ENCODE results near the gene ATP2B2.

The ATP2B2 gene

DNA sequence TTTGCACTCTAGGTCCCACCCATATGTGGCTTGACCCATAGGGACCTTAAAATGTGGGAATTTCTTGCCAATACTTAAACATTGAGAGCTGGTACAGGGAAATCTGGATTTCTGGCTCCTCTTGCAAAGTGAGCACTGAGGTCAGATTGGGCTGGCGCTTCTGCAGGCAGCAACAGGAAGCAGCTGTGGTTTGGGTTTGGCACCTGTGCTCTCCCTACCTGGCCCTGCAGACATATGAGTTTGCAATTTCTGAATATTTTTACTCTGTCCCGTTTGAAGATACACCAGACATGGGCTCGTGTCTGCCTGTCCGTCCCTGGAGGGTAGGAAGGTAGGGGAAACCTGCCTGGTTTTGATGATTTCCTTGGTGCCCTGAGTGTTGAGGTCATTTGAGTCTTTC, 109.7 kb downstream of the ATP2B2 start:
- no peak for TF ChIP-seq OSR1 (CRISPR knock-in tag; IDR thresholded peaks at IDR 0.05)
- TF ChIP-seq CREB5 (CRISPR knock-in tag; IDR thresholded peaks at IDR 0.05; ENCODE audit: low read depth) = no peak
- TF ChIP-seq ARNTL (CRISPR knock-in tag; IDR thresholded peaks at IDR 0.05; ENCODE audit: borderline replicate concordance, low read depth) = no peak
- no peak for TF ChIP-seq TSHZ2 (CRISPR knock-in tag; IDR thresholded peaks at IDR 0.05)
- no peak for TF ChIP-seq TCF4 (CRISPR knock-in tag; IDR thresholded peaks at IDR 0.05; ENCODE audit: borderline replicate concordance)
- no peak for TF ChIP-seq ZFP3 (CRISPR knock-in tag; IDR thresholded peaks at IDR 0.05)
- no peak for TF ChIP-seq ZNF8 (CRISPR knock-in tag; IDR thresholded peaks at IDR 0.05)
- ATAC-seq = no peak

GRCh38 chr3:10395196-10395595, 110.2 kb downstream of the ATP2B2 start:
- TF ChIP-seq ZC3H10 (CRISPR knock-in tag; IDR thresholded peaks at IDR 0.05) (no peak), TCF4 (CRISPR knock-in tag; IDR thresholded peaks at IDR 0.05; ENCODE audit: borderline replicate concordance) (no peak)
- TF ChIP-seq, protein P1, sequence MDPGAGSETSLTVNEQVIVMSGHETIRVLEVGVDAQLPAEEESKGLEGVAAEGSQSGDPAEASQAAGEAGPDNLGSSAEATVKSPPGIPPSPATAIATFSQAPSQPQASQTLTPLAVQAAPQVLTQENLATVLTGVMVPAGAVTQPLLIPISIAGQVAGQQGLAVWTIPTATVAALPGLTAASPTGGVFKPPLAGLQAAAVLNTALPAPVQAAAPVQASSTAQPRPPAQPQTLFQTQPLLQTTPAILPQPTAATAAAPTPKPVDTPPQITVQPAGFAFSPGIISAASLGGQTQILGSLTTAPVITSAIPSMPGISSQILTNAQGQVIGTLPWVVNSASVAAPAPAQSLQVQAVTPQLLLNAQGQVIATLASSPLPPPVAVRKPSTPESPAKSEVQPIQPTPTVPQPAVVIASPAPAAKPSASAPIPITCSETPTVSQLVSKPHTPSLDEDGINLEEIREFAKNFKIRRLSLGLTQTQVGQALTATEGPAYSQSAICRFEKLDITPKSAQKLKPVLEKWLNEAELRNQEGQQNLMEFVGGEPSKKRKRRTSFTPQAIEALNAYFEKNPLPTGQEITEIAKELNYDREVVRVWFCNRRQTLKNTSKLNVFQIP (CRISPR knock-in tag; IDR thresholded peaks at IDR 0.05; ENCODE audit: borderline replicate concordance, low read depth) = no peak
- ATAC-seq = no peak

DNA sequence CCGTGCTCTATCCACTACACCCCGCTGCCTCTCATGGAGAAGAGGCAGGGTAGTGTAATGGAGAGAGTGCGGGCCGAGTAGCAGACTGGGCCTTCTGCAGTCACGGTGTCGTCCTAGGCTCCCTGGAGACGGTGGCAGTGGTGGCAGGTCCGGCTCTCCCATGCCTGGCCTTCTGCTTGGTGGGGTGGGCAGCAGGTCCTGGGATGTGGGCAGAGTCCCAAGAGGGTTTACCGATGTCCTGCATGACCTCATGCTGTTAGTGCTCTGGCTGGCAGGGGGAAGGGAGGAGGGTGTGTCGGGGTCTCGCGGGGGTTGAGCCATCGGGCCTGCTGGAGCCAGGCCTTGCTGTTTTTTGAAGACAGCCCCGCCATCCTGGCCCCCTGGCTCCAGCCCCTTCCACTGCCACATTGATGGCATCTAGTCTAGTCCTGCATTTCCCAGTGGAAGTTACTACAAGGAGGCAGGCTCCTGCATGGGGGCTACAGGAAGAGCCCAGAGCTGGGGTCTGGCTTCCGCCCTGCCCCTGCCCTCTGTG, 110.8 kb downstream of the ATP2B2 start:
- ATAC-seq = no peak
- TF ChIP-seq ESRRG (CRISPR knock-in tag; IDR thresholded peaks at IDR 0.05) (no peak), PPARA (CRISPR knock-in tag; IDR thresholded peaks at IDR 0.05; ENCODE audit: borderline replicate concordance) (no peak), CSDC2 (CRISPR knock-in tag; IDR thresholded peaks at IDR 0.05) (no peak), CREB5 (CRISPR knock-in tag; IDR thresholded peaks at IDR 0.05; ENCODE audit: low read depth) (no peak), ZC3H10 (CRISPR knock-in tag; IDR thresholded peaks at IDR 0.05) (no peak), TOX (CRISPR knock-in tag; IDR thresholded peaks at IDR 0.05; ENCODE audit: borderline replicate concordance) (no peak), ZFP30 (CRISPR knock-in tag; IDR thresholded peaks at IDR 0.05) (no peak), ZNF70 (CRISPR knock-in tag; IDR thresholded peaks at IDR 0.05) (no peak), SNAI2 (CRISPR knock-in tag; IDR thresholded peaks at IDR 0.05) (no peak), TSHZ2 (CRISPR knock-in tag; IDR thresholded peaks at IDR 0.05) (no peak), ZNF8 (CRISPR knock-in tag; IDR thresholded peaks at IDR 0.05) (no peak), RARB (CRISPR knock-in tag; IDR thresholded peaks at IDR 0.05) (no peak), ISL1 (CRISPR knock-in tag; IDR thresholded peaks at IDR 0.05) (no peak), GLIS3 (CRISPR knock-in tag; IDR thresholded peaks at IDR 0.05) (no peak)
- TF ChIP-seq, protein P2, sequence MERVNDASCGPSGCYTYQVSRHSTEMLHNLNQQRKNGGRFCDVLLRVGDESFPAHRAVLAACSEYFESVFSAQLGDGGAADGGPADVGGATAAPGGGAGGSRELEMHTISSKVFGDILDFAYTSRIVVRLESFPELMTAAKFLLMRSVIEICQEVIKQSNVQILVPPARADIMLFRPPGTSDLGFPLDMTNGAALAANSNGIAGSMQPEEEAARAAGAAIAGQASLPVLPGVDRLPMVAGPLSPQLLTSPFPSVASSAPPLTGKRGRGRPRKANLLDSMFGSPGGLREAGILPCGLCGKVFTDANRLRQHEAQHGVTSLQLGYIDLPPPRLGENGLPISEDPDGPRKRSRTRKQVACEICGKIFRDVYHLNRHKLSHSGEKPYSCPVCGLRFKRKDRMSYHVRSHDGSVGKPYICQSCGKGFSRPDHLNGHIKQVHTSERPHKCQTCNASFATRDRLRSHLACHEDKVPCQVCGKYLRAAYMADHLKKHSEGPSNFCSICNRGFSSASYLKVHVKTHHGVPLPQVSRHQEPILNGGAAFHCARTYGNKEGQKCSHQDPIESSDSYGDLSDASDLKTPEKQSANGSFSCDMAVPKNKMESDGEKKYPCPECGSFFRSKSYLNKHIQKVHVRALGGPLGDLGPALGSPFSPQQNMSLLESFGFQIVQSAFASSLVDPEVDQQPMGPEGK (CRISPR knock-in tag; IDR thresholded peaks at IDR 0.05; ENCODE audit: borderline replicate concordance) = no peak
- TF ChIP-seq, protein P1 (CRISPR knock-in tag; IDR thresholded peaks at IDR 0.05; ENCODE audit: borderline replicate concordance, low read depth) = no peak

All from SK-N-SH treated with all-trans-retinoic acid at 6 μM for 48 hours (cell line).